ENCODE measurements around the gene SCML2. TPM values are rescaled to one million over a fixed set of nuclear protein-coding genes. Genes with fewer than 3 reads are reported as not detected.

The SCML2 gene
- total RNA-seq = 1 to 10 TPM; 1.1 to 2.3 TPM

DNA sequence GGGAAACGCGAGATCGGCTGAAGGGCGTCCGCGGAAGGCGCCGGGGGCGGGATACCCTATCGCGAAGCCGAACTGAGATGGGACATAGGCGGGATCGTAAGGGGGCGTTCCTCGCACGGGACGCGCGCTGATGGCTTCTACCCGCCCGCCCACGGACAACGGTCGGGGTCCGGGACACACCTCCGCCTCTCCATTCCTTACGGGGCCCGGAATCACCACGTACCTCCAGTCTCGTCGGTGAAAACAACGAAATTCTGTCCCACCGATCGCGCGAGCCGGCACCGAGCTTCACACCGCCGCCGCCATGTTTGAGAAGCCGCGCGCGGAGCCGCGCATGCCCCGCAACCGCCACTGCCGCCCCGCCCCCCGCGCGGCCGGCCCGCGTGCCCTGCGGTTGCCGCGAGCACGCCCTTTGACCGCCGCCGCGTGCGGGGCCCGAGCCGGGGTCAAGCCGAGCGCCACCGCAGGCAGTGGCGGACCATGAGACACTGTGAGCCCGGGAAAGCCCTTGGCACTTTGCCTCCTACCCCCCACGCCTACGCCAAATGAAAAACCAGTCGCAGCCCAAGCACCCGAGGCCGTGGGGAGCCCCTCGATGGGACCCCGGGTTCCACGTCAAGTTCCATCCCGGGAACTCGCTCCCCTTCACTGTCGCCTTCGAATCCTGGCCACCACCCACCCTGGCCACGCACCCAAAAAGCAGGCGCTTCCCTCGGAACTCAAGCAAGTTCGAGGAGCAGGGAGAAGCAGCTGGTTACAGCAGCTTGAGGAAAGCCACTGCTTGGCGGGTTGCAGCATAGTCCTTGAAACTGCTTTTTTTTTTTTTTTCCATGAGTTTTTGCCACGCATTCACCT is at the start of gene SCML2:
TSS of gene SCML2 (minus strand) at position 320 of the 855 bp plus-strand sequence. CDS start 20,617 bp downstream, outside the sequence.
- Histone ChIP-seq H3K36me3 (no peaks in the 10 kb centered on the region), H3K27ac (no peak within 1 kb of the TSS), H3K9me3 (no peaks in the 10 kb centered on the region), H3K27me3 (no peaks in the 10 kb centered on the region), H3K4me1 (peaks cover 0 to 4% of the 10 kb centered on the region in 2 donors), H3K4me3 (peak within 1 kb of the TSS; percentile 43 to 57)
- TF ChIP-seq, protein P1, sequence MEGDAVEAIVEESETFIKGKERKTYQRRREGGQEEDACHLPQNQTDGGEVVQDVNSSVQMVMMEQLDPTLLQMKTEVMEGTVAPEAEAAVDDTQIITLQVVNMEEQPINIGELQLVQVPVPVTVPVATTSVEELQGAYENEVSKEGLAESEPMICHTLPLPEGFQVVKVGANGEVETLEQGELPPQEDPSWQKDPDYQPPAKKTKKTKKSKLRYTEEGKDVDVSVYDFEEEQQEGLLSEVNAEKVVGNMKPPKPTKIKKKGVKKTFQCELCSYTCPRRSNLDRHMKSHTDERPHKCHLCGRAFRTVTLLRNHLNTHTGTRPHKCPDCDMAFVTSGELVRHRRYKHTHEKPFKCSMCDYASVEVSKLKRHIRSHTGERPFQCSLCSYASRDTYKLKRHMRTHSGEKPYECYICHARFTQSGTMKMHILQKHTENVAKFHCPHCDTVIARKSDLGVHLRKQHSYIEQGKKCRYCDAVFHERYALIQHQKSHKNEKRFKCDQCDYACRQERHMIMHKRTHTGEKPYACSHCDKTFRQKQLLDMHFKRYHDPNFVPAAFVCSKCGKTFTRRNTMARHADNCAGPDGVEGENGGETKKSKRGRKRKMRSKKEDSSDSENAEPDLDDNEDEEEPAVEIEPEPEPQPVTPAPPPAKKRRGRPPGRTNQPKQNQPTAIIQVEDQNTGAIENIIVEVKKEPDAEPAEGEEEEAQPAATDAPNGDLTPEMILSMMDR (IDR thresholded peaks at IDR 0.05) = no peak
- DNase-seq (ENCODE audit: low spot score) = no peak

DNA sequence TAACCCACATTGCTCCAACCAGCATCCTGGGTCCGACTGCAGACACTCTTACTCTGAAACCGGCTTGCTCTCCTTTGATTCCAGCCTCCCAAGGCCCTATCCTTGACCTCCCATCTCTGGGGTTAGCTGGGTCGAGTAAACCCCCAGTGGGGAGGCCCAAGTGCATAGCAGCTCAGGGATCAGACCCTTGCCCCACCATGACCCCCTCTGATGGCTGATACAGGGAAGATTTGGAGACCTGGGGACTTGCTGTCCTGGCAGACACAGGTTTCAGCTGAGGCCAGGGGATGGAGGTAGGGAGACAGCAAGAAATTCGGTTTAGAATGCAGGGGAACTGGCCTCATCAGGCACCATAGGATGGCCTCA is 47.3 kb upstream of the SCML2 start:
- TF ChIP-seq, protein P1 (IDR thresholded peaks at IDR 0.05) = no peak
- no peaks in the 10 kb centered on the region for H3K9me3 ChIP-seq
- no peak for DNase-seq (ENCODE audit: low spot score)
- no peaks in the 10 kb centered on the region for H3K4me1 ChIP-seq
- no peak overlapping the region for H3K27ac ChIP-seq
- no peaks in the 10 kb centered on the region for H3K36me3 ChIP-seq
- H3K27me3 ChIP-seq = no peaks in the 10 kb centered on the region
- H3K4me3 ChIP-seq = no peak overlapping the region

DNA sequence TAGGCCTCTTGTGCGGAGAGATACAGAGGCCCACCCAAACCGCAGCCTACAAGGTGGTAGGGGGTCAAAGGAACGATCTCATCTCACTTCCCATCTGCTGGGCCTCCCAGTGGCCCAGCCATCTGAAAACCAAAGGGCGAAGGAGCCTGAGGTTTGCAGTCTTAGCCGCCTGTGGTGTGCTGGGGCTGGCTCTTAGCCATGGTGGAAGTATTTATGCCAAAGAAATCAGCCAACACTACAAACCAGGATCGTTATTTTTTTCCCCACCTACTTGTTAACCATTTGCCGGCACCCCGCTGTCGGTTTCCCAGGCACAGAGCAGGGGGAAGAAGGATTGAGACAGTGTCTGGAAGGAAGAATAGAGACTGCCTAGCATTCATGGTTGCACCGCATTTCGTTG is 40.0 kb upstream of the SCML2 start:
- no peaks in the 10 kb centered on the region for H3K9me3 ChIP-seq
- H3K27ac ChIP-seq = no peak overlapping the region
- no peaks in the 10 kb centered on the region for H3K36me3 ChIP-seq
- no peak overlapping the region for H3K4me3 ChIP-seq
- no peaks in the 10 kb centered on the region for H3K4me1 ChIP-seq
- no peak for DNase-seq (ENCODE audit: low spot score)
- no peaks in the 10 kb centered on the region for H3K27me3 ChIP-seq
- TF ChIP-seq, protein P1 (IDR thresholded peaks at IDR 0.05) = no peak

DNA sequence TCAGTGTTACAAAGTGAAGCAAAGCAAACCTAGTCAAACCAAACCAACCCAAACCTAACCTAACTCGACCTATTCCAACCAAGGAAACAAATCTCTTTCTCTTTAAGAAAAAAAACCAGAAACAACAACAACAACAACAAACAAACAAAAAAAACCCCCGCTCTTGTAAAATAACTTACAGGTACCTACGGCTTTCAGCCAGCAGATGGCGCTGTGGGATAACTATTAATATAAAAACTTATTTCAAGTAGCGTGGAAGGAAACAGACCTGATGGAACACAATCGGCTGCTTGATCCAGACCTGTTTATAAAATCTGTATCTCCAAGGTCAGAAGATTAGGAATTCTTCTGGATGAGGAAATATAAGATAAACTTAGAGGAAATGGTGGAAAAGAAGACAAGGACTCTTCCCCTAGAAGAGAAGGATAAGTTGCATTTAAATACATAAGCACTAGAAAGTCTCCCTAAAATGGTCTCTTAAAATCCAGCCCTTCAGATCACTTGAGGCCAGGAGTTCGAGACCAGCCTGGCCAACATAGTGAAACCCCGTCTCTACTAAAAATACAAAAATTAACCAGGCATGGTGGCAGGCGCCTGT is 36.6 kb upstream of the SCML2 start:
- no peak overlapping the region for H3K4me3 ChIP-seq
- no peaks in the 10 kb centered on the region for H3K27me3 ChIP-seq
- no peaks in the 10 kb centered on the region for H3K9me3 ChIP-seq
- peak; percentile 82 for DNase-seq (ENCODE audit: low spot score)
- no peaks in the 10 kb centered on the region for H3K36me3 ChIP-seq
- H3K4me1 ChIP-seq = no peaks in the 10 kb centered on the region
- no peak overlapping the region for H3K27ac ChIP-seq
- TF ChIP-seq, protein P1 (IDR thresholded peaks at IDR 0.05) = peak; percentile 85 to 89

DNA sequence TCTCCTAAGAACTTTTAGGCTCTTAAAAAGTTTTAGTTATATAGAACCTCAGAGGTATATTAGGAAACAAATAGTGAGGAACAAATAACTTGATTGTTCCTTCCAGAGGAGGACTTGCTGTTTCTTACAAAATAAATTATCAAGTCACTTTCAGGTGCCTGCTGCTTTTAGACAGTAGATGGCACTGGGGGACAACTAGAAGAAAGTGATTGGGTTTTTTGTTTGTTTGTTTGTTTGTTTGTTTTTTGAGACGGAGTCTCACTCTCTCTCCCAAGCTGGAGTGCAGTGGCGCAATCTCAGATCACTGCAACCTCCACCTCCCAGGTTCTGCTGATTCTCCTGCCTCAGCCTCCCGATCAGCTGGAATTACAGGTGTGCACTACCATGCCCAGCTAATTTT is 35.5 kb upstream of the SCML2 start:
- Histone ChIP-seq H3K4me1 (no peaks in the 10 kb centered on the region), H3K36me3 (no peaks in the 10 kb centered on the region), H3K9me3 (no peaks in the 10 kb centered on the region), H3K27ac (no peak overlapping the region), H3K4me3 (no peak overlapping the region), H3K27me3 (no peaks in the 10 kb centered on the region)
- DNase-seq (ENCODE audit: low spot score) = no peak
- TF ChIP-seq, protein P1 (IDR thresholded peaks at IDR 0.05) = peak in 1 of 2 donors; percentile 11

All from right atrium auricular region (tissue), 2 donors.